NCI-H1092 (cell line): Measurements from ENCODE around the gene C1QA.

Source experiments
- DNase-seq: peaks from one replicate; lab custom pipeline; 2025; lab: John Stamatoyannopoulos, UW

Gene C1QA

DNA sequence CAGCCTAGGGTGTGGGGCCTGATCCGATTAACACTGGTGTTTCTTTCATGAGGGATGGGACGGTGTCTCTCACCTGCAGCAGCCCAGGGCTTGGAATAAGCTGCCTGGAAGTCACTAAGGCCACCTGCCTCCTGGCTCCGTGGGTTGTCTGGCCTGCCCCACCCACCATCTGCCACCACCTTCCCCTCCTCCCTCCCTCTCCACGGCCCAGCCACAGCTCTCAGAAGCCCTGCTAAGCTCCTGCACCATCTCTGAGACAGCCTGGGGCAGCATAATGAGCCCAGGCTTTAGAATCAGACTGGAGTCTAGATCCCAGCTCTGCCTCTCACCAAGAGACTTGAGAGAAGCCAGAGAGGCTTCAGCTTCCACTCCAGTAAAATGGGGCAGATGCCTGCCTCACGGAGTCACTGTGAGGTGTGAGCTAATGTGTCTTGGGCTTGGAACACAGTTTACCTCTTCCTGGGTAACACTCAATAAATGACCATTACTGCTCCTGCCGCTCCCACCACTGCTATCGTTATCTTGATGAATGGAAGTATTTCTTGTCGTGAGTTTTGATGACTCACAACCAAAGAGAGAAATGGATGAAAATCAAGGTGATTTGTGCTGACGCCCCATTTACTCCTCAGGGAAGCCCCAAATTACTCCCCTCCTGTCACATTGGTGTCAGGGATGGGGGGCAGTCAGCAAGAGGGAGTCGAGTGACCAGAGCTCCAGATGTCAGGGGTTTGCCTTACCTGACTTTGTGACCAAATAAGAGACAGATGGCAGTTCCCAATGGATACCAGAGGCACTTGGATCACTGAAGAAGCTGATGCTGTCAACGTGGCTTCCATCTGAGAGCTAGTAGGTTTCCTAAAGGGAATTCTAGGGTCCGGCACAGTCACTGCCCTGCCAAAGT lies 23.5 kb upstream of the C1QA start:
- no peak for DNase-seq

DNA sequence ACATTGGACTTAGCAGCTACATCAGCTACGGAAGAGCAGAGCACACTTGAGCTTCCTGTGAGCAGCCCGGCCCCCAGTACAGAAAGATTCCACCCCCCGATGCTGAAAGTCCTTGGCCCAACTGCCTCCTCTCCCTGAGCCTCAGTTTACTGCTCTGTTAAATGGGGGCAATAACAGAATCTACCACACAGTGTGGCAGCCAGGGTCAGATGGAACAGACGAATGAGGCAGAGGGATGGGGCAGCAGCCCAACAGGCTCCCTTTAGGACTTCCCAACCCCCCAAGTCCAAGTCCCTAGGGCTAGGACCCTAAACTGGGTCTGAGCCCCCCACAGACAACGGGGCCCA lies 22.9 kb upstream of the C1QA start:
- no peak for DNase-seq

DNA sequence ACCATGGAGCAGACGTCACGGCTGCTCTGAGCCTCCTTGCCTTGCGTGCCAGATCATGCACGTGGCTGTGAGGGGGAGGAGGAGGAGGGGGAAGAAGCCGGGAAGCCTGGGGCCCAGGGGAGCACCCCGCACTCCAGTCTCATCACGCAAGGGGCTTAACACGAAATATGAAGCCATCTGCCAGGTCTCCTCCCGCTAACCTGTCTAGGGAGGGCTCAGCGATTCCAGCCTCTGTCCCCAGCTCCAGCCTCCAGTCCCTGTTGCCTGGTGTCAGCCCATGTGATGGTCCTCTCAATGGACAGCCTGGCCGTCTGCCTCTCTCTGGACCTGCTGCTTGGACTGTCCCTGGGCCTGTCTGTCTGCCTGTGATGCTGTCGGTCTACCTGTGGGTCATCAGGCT lies 22.5 kb upstream of the C1QA start:
- no peak for DNase-seq

DNA sequence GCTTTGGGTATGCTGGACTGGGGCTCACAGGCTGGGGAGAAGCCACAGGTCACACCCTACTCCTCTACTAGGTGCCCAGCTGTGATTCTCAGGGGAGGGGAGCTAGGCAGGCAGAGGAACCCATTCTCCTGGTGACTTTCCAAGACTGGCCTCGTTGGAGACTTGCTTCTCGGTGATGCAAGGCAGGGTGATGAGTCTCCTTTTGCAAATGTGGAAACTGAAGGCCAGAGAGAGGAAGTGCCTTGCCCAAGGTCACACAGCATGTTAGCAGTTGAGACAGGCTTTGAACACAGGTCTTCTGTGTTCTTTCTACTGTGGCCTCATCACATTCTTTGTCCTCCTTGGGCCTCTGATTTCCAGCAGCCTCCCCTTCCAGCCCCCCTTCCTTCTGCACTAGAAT lies 20.5 kb upstream of the C1QA start:
- no peak for DNase-seq

DNA sequence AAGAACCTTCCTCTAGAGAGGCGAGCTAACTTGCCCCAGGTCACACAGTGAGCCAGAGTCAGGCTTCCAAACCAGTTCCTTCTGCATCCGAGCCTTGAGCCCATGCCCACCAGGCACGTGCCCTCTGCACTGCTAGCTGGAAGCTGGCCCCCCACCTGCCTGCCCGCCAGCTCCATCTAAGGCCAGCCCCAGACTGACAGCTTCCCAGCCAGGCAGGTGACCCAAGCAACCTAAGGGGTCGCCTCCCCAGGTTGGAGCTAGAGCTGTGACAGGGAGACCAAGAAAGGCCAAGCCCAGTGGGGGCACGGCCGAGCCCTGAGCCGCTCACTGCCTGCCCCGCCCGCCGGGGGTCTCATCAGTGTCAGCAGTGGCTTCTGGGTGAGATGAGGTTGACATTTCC lies 19.9 kb upstream of the C1QA start:
- DNase-seq: no peak

DNA sequence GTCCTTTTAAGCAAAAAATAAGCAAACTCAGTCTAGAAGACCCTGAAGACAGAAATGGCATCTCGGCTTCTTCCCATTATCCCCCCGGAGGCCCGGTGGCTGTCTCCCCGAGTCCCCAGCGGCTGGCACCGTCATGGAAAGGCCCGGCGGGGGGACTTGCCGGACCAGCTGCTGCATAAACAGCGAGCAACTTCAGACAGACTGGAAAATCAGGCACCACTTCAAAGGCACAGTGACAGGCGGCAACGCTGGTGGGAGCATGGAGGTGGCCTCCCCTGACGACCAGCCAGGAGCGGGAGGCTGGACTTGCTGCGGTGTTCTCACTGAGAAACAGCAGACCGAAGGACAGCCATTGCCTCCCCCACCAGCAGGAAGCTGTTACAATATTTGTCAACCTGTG lies 18.4 kb upstream of the C1QA start:
- DNase-seq: peak; percentile 55

DNA sequence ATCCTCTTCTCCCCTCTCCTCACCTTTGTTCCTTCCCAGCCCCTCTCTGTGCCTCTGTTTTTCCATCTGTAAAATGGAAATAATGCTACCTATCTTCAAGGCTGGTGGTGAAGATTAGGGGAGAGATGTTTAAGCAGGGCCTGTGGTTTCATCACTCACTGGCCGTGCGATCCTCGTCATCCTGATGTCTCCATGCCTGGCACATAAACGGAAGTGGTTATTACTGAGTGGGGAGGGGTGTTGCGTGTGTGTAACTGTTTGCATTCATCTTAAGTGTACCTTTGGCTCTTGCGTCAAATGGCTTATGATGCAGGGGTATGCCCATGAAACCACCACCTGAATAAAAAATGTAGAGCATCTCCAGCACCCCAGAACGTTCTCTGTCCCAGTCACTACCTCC lies 17.2 kb upstream of the C1QA start:
- DNase-seq: no peak

DNA sequence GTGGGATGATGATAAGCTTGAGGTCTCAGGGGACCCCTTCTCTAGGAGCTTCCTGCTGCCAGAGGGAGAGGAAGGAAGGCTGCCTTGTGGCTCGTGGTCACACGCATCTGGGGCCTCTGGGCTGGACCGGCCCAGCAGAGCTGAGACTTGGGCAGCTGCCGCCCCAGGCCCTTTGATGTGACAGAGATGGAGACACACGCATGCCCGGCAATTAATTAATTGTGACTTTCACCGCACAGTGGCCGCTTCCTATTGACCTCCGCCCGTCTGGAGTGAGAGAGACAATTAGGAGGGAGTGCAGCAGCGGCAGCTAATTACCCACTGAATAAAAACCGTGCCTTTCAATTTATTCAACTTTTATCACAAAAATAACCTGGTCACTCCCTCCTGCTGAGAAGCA lies 16.6 kb upstream of the C1QA start:
- no peak for DNase-seq

DNA sequence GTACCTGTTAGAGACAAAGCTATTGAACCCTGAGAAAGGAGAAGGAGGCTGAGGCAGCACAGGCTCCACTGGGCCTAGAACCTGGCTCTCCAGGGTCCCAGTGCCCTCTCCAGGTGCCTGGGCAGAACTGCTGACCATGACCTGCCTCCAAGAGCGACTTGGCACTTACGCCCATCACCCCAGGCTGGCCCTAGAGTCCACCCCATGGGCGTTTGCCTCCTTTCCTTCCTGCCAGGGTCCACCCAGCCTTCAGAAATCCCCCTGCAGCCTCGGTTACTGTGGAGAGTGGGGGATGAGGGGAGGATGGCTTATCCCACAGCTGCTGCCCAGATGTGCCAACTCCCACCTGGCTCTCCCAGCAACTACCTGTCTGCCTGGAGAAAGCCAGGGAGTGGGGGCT lies 14.7 kb upstream of the C1QA start:
- no peak for DNase-seq

DNA sequence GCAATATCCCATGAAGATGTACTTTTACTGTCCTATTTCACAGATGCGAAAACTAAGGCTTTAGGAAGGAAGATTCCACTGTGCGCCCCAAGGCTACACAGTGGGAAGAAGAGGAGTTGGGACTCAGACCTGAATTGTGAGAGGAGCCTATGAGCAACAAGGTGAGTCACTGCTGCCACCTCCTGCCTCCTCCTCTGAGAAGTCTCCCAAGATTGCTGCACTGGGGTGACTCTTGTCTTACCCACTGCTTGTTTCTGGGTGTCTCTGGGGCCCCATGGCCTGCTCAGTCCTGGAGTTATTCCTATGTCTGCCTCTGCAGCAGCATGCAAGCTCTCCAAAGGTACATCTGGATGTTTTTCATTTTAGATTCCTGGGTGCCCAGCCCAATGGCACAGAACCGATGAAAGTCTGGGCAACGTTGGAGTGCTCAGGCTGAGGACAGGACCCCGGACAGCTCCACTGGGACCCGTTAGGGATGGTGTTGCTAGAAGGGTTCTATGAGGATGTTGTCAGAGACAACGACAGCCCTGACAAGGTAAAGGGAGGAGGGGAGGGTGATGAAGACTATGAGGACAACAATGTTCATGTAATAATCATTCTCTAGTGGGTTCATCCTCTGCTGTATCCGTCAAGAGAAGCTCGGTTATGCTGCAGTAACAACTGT lies 11.0 kb upstream of the C1QA start:
- DNase-seq: no peak

DNA sequence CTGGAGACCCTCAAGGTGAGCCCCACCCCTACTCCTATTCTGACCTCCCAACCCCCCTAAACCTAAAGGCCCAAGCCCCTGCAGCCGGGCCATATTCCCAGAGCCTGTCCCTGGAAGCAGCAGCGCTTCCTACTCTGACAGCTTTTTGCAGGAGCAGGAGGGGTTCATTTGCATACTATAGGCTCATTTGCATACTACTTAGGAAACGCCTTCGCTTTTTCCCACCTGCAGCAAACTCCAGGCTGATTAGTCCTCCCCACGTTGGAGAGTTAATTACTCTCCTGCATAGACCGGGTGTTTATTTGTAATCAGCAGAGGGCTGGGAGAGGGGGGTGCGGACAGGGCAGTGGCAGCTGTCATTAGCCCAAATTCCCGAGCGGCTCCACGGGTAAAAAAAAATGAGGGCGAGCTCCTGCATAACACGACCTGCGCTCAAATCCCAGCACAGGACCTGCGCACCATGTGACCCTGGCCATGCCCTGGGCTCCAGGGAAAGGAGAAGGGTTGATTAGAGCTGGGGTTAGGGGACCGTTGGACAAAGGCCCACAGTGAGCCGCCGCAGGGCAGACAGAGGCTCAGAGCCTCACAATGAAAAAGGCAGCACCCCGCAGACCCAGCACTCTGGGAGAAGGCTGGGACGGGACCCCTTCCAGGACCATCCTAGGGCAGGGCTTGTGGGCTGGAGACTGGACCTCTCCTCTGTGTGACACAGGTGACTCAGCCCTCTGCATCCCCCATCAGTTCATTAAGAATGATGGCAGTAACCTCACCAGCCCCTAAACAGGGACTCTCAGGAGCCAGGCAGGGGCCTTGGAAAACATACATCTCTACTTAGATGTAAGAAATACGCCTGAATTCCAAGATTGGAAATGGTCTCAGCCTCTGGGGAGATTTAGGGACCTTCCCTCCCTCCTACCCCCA lies 9.9 kb upstream of the C1QA start:
- no peak for DNase-seq

DNA sequence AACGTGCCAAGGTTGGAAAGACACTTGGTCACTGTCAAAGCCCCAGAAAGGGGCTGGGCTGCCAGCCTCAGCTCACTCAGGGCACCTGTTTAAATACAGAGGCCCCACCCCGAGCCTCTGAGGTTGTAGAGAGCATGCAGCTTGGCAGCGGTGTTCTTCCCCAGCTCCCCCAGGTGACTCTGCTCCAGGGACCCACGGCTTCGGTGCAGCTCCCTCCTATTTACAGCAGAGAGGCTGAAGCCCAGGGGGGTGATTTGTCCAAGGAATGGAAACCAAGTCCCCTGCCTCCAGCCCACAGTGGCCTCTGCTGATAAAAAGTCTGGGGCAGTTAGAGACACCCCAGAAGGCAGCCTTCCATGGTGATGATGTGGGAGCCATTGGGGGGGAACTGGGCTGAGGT lies 9.1 kb upstream of the C1QA start:
- peak; percentile 84 for DNase-seq

DNA sequence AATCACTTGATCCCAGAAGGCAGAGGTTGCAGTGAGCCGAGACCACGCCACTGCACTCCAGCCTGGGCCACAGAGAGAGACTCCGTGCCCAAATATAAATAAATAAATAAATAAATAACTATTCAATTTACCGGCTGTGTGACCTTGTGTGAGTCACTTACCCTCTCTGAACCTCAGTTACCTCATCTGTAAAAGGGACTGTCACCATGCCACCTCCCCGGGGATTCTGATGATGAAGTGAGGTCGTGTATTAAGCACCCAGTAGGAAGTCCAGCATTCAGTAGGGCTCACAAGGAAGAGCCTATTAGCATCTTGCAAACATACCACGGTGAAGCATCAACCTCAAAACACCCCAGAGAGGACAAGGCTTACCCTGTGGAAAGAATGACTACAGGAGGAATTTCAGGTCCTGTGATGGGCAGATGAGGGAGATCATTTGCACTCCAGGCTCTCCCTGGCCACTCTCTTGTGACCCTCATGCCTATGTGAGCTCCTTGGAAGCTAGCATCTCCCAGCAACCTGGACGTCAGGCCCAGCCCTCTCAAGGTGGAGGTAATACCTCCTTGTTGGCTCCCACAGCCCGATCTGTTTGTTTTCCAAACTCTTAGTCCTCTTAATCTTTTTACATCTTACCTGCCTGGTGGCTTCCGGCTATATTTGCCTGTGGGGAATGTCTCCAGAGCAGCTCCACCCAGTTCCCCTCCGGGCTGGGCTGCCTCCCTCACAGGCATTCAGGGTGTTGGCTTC lies 7.6 kb upstream of the C1QA start:
- DNase-seq: no peak

DNA sequence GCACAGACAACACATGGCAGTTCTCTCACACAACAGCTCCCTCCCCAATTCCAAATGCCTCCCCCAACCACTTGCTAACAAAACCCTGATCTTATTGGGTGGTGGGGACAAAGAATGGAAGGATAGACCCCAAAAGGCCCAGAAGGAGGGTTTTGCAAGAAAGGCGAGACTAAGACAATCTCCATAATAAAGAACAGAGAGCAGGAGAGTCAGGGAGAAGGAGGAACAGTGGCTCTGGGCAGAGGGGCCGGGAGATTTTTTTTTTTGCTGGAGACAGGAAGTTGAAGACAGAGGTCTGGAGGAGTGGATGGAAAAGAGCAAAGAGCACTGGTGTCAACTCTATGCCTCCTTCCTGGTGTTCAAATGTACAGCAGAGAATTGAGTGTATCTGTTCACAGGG lies 6.5 kb upstream of the C1QA start:
- no peak for DNase-seq

DNA sequence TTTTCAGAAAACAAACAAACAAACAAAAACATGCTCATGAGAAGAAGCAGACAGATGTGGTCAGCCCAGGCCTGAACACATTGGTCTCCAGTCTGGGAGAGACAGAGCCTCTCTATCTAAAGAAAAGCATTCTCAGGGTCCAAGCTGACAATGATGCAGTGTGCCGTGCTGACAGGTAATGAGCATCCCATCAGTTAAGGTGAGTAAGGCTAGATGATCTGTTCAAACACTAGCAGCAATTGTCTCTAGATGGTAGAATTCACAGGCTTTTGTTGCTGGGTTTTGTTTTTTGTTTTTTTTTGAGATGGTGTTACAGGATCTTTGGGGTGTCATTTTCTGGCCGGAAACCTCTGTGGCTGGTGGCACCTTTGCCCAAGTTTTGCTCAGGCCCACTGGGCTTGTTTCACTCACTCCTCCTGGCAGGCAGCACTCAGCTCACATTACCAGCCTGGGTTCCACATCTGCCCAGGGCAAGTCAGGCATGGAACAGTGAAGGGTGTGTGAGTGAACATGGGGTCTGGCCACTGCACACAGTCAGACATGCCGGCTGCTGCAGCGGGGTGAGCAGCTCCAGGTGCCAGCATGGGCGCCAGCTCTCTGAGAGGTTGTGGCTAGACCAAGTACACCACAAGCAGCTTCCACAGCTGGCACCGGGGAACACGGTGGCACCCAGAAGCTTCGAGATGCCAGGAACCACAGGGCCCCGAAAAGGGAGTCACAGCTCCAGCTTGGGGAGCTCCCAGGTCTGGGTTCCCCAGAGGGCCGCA lies 2.5 kb upstream of the C1QA start:
- no peak for DNase-seq

DNA sequence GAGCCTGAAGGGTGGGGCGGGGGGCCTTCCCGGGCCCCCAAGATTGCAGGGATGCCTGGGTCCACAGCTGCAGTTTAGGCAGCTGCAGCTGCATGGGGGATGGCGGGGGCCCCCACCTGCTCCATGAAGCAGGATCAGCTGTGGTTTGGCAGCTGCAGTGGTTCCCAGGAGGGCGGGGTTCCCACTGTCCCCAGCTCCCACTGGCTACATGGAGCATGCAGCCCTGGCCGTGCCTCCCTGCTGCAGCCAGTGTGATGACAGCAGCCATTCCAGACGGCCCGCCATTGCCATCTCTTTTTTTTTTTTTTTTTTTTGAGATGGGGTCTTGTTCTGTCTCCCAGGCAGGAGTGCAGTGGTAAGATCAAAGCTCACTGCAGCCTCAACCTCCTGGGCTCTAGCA lies 992 bp upstream of the C1QA start:
- DNase-seq: no peak

DNA sequence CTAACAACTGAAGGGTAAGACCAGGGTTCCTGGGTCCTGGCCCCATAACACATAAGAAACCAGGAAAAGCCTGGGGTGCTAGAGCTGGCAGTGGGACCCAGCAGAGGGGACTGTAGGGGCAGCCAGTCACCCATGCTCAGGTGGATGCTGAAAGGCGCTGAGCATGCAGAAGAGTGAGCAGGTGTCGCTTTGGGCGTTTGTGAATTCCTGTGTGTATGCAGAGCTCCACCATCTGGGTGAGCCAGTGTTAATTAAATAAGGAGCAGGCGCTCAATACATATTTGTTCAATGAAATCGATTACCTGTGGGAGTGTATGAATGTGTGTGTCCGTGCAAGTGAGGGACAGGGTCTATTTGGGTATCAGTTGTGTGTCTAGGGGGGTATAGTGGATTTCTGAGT lies 499 bp downstream of the C1QA start:
- peak; percentile 46 for DNase-seq

DNA sequence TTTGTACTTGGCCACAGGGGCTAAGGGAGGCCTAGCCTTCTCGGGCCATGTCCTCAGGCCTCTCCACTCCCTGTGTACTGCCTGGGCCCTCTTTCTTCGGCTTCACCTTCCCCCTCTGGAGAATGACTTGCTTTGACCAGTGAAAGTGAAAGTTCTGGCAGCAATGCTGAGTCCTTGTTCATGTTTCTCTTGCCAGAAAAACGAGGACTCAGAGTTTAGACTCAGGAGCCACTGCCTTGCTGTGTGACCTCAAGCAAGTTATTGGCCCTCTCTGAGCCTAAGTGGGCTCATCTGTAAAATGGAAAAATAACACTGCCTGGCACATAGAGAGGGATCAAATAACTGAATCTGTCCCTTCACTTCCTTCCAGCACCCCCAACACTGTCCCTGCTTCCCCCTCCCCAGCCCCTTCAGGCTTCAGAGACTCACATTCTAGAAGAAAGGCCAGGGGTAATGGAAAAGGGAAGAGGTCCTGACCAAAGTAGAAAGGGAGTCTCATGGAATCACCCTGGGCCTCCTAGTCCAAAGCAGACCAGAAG lies 1.5 kb downstream of the C1QA start:
- no peak for DNase-seq

DNA sequence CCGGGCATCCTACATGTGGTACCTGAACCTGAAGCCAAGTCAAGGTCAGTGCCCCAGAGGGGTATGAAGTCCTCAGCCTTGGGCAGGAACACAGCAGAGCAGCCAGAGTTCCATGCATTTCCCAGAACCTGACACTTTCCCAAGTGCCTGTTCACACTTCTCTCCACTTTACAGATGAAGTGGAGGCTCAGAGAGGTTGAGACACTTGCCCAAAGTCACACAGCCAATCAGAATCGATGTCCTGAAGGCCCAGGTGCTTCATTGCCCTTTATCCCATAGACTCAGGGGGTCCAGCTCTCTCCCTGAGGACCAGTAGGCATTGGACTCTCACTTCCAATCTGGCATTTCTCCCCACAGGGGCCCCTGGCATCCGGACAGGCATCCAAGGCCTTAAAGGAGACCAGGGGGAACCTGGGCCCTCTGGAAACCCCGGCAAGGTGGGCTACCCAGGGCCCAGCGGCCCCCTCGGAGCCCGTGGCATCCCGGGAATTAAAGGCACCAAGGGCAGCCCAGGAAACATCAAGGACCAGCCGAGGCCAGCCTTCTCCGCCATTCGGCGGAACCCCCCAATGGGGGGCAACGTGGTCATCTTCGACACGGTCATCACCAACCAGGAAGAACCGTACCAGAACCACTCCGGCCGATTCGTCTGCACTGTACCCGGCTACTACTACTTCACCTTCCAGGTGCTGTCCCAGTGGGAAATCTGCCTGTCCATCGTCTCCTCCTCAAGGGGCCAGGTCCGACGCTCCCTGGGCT lies 2.2 kb downstream of the C1QA start:
- no peak for DNase-seq

DNA sequence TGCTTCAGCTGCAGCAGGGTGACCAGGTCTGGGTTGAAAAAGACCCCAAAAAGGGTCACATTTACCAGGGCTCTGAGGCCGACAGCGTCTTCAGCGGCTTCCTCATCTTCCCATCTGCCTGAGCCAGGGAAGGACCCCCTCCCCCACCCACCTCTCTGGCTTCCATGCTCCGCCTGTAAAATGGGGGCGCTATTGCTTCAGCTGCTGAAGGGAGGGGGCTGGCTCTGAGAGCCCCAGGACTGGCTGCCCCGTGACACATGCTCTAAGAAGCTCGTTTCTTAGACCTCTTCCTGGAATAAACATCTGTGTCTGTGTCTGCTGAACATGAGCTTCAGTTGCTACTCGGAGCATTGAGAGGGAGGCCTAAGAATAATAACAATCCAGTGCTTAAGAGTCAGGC lies 2.9 kb downstream of the C1QA start:
- DNase-seq: no peak
